NCI-H345 treated with DMSO at 0.1 percent for 48 hours (cell line): ENCODE data around the gene ZNF692.
"Not testable (repeated sequence)": the region's sequence is repeated elsewhere in the genome, so short reads cannot be mapped to it uniquely, and the experiment has no call there.

Experiments
- DNase-seq: peaks from one replicate; lab custom pipeline; 2025; ENCODE audit not compliant: unreplicated experiment; lab: John Stamatoyannopoulos, UW

ZNF692 gene

GRCh38 chr1:248811514-248812490, 47.1 kb downstream of the ZNF692 start:
- DNase-seq: no peak

DNA sequence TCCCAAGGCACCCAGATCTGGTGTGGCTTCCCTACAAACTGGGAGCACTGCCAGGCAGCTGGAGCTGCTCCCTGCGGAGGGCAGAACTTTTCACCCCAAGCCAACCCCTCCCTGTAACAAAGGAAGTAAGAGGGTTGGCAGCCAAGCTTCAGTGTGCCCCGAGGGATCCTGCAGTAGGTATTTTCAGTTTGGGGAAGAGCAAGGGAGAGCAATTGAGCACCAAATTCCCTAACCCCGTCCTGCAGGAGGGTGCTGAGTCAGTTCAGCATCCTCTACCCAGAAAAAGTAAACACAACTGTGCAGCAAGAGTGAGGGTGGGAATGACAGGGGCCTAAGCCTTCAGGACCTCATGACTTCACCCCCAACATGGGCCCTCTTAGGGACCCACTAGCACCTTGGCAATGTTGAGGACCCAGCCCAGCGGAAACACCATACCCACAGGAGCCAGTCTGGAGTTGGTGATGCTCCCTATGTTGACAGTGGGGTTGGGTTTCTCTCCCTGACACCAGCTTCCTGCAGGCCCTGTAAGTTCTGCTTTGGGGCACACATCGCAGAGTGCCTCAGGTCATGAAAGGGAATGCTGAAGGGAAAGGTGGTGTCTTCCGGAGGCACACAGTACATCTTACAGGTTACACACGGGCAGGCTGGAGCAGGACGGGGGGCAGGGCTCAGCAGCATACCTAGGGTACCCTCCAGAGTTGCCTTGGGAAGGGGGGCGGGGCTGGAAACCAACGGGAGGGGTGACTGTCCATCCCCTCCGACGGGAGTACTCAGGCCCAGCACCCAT, 48.0 kb downstream of the ZNF692 start:
- DNase-seq: no peak

GRCh38 chr1:248810000-248810726, 48.7 kb downstream of the ZNF692 start:
- DNase-seq: no peak

DNA sequence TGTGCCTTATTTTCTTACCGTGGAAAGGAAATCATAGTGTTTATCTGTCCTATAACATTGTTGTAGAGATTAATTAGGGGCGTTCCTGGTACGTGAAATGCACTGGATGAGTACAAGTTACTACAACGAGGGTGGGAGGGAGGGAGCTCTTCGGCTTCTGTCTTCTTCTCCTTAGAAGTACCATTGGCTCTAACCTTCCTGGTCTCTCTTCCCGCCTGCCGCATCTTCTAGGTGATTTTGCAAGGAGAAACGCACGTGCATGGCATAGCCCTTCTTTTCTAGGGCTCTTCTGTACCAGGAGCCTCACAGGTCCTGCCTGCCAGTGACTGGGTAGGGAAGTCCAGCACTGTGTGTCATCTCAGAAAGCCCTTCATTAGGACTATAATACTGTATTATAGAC, 50.0 kb downstream of the ZNF692 start:
- no peak for DNase-seq

- DNase-seq: no peak
These were observed 51.7 kb downstream of the ZNF692 start for GRCh38 chr1:248807067-248807737.

DNA sequence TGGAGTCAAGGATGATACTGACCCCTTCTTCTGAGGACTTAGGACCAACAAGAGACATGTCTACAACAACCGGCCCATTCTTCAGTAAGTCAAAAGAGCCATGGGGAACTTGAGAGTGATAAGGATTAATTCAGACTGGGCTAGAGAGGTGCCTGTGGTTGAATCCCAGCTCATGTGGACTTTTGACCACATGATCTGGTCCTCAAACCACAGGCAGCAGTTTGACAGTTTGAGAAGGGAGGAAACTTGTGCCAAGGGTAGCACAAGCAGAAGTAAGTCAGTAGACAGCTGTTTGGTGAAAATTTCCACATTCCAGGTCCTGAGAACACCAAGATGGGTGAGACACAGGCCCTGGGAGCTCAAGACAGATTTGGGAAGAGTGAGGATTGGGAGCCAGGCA, 53.0 kb downstream of the ZNF692 start:
- no peak for DNase-seq

DNA sequence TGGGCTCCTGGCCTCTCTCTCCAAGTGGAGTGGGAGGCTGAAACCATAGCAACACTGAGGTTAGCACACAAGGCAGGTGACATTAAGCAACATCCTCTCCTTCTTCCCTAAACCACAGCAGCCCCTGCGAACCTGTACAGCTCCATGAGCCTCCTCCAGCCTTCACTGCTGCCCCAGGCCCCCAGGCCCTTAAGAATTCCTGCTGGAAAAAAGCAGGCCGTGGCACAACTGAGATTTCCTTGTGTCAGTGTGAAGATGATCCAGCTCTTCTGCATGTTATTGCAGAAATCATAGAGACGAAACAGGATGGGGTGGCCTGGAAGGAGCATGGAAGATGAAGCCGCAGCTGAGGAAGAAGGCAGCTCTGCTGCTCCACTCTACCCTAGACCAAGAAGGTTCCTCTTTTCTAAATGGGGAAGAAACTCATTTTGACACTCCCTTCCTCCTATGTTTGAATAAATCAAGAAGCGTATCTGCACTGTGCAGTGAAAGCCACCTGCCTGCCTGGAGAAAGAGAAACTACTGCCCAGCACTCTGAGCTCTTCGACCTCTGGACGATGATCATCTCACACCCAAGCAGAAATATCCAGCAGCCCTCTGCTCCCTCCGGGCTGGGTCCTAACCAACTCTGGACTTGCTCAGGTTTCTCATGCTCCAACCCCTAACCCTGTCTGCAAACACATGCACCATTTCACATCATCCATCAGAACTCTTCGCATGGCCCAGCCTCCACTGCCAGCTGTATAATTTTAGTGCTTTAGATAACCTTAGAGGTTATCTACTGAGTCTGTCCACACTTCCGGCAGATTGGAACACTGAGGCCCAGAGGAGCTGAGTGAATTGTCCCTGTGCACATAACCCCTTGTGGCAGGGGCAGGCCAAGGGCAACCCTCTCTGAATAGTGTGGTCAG, 53.9 kb downstream of the ZNF692 start:
- no peak for DNase-seq

DNA sequence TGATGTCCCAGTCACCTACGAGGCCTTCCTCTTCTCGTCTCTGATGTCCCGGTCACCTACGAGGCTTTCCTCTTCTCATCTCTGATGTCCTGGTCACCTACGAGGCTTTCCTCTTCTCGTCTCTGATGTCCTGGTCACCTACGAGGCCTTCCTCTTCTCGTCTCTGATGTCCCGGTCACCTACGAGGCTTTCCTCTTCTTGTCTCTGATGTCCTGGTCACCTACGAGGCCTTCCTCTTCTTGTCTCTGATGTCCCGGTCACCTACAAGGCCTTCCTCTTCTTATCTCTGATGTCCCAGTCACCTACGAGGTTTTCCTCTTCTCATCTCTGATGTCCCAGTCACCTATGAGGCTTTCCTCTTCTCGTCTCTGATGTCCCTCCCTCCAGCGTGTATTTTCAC, 55.4 kb downstream of the ZNF692 start:
- not testable (repeated sequence) for DNase-seq

GRCh38 chr1:248802454-248802853, 56.4 kb downstream of the ZNF692 start:
- no peak for DNase-seq

GRCh38 chr1:248800459-248800858, 58.4 kb downstream of the ZNF692 start:
- no peak for DNase-seq
